ENCODE results near the gene RPL36AL. TPM values are rescaled to one million over a fixed set of nuclear protein-coding genes. Genes with fewer than 3 reads are reported as not detected.

The RPL36AL gene
- total RNA-seq, 1 donor from 2014 or later = 258 TPM

DNA sequence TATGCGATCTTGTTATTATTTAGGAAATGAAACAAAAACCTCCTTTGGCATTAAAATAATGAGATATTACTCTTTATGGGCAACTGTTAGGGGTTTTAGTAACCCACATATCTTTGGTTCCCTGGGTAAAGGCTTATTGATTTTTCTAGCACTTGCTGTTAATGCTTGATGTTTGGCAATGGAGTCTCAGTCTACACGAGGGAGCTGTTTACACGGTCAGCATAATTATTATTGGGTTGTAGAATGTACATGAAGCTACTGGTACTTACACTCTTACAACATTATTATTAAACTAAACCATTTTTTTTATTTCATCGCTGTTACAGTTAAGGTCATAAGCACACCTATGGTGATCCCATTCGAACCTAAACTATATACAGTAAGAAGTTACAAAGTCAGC, 46.4 kb downstream of the RPL36AL start:
- Histone ChIP-seq H3K4me3 (ENCODE audit: low read depth, low read length) (no peak overlapping the region), H3K36me3 (ENCODE audit: control insufficient read depth, insufficient read depth, low read length) (peaks cover 1% of the 10 kb centered on the region), H3K27me3 (ENCODE audit: control insufficient read depth, insufficient read depth, low read length) (no peaks in the 10 kb centered on the region)
- DNase-seq (ENCODE audit: low read depth) = no peak
- TF ChIP-seq, protein P1, sequence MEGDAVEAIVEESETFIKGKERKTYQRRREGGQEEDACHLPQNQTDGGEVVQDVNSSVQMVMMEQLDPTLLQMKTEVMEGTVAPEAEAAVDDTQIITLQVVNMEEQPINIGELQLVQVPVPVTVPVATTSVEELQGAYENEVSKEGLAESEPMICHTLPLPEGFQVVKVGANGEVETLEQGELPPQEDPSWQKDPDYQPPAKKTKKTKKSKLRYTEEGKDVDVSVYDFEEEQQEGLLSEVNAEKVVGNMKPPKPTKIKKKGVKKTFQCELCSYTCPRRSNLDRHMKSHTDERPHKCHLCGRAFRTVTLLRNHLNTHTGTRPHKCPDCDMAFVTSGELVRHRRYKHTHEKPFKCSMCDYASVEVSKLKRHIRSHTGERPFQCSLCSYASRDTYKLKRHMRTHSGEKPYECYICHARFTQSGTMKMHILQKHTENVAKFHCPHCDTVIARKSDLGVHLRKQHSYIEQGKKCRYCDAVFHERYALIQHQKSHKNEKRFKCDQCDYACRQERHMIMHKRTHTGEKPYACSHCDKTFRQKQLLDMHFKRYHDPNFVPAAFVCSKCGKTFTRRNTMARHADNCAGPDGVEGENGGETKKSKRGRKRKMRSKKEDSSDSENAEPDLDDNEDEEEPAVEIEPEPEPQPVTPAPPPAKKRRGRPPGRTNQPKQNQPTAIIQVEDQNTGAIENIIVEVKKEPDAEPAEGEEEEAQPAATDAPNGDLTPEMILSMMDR (IDR thresholded peaks at IDR 0.05; ENCODE audit: insufficient read depth, low read length, poor library complexity, severe bottlenecking) = no peak

DNA sequence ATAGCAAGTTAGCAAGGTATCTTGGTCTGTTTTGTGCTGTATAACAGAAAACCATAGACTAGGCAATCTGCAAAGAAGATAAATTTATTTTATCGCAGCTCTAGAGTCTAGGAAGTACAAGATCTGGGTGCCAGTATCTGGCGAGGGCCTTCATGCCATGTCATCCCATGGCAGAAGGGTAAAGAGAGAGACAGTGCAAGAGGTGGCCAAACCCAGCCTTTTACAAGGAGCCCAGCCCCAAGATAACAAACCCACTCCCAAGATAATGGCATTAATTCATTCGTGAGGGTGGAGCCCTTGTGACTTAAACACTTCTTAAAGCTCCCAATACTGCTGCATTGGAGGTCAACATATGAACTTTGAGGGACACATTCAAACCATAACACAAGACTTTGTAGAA, 51.1 kb downstream of the RPL36AL start:
- no peak overlapping the region for H3K4me3 ChIP-seq (ENCODE audit: low read depth, low read length)

More for the DNA sequence above, 51.1 kb downstream of the RPL36AL start:
- H3K27me3 ChIP-seq (ENCODE audit: control insufficient read depth, insufficient read depth, low read length) = no peaks in the 10 kb centered on the region
- TF ChIP-seq, protein P1 (IDR thresholded peaks at IDR 0.05; ENCODE audit: insufficient read depth, low read length, poor library complexity, severe bottlenecking) = no peak
- DNase-seq (ENCODE audit: low read depth) = no peak
- H3K36me3 ChIP-seq (ENCODE audit: control insufficient read depth, insufficient read depth, low read length) = no peaks in the 10 kb centered on the region

Other genes with a start within 250 kb of the RPL36AL start
- gene RPS29, start 34.2 kb downstream of the RPL36AL start, total RNA-seq = 11,881 and 16,427 TPM in 2 replicates
- 7.5 and 12.4 TPM in 2 replicates for gene LRR1, start 21.7 kb downstream of the RPL36AL start, total RNA-seq
- gene MGAT2, start 173 bp upstream of the RPL36AL start, total RNA-seq = 38.5 and 45.2 TPM in 2 replicates
- gene DNAAF2, start 14.6 kb upstream of the RPL36AL start, total RNA-seq = 22.9 and 23.8 TPM in 2 replicates
- 2.8 and 10.2 TPM in 2 replicates for gene POLE2, start 67.6 kb upstream of the RPL36AL start, total RNA-seq
- 0.54 and 1.9 TPM in 2 replicates for gene KLHDC1, start 72.5 kb upstream of the RPL36AL start, total RNA-seq
- gene KLHDC2, start 147.5 kb upstream of the RPL36AL start, total RNA-seq = 30.8 and 32.6 TPM in 2 replicates
- 34.3 and 61.5 TPM in 2 replicates for gene NEMF, start 232.2 kb upstream of the RPL36AL start, total RNA-seq